RWPE2 (cell line): ENCODE results near the gene AMMECR1L.

Experiments used
- ATAC-seq: fragments of 200-7000 bp; cut with Tn5 transposase; 3 replicates; pipeline ENCODE4 v1.9.1; 2021; ENCODE audit warnings: low read depth
- DNase-seq: peaks from one replicate; pipeline ENCODE4 v3.0.0-alpha.2; 2020; ENCODE audit warnings: low spot score
- H3K27ac ChIP-seq: fragments of 450-650 bp; 2 replicates; pipeline ENCODE4 v1.5.1; 2017; ENCODE audit warnings: mild to moderate bottlenecking; ENCODE audit not compliant: poor library complexity, severe bottlenecking
- H3K27me3 ChIP-seq: fragments of 250-450 bp; sonication (Bioruptor Pico); 2 replicates; pipeline ENCODE4 v1.5.1; 2021; ENCODE audit warnings: mild to moderate bottlenecking, moderate library complexity; ENCODE audit not compliant: insufficient read depth, poor library complexity, severe bottlenecking
- H3K36me3 ChIP-seq: fragments of 250-450 bp; sonication (Bioruptor Pico); 2 replicates; pipeline ENCODE4 v1.5.1; 2020; ENCODE audit warnings: low read depth, mild to moderate bottlenecking, moderate library complexity
- H3K4me1 ChIP-seq: fragments of 250-450 bp; sonication (Bioruptor Pico); 2 replicates; pipeline ENCODE4 v1.5.1; 2021; ENCODE audit warnings: mild to moderate bottlenecking, moderate library complexity; ENCODE audit not compliant: insufficient read depth, poor library complexity, severe bottlenecking
- H3K4me3 ChIP-seq: fragments of 250-450 bp; sonication (Bioruptor Pico); 2 replicates; pipeline ENCODE4 v1.5.1; 2021; ENCODE audit warnings: mild to moderate bottlenecking, moderate library complexity; ENCODE audit not compliant: severe bottlenecking
- H3K9me3 ChIP-seq: fragments of 250-450 bp; sonication (Bioruptor Pico); 2 replicates; pipeline ENCODE4 v1.5.1; 2021; ENCODE audit warnings: mild to moderate bottlenecking, moderate library complexity; ENCODE audit not compliant: severe bottlenecking
- TF ChIP-seq, protein P1 (sequence below): fragments of 450-650 bp; IDR thresholded peaks from one replicate; pipeline ENCODE4 v1.5.1; 2017; ENCODE audit warnings: mild to moderate bottlenecking, moderate library complexity; ENCODE audit not compliant: poor library complexity, severe bottlenecking

Gene AMMECR1L

DNA sequence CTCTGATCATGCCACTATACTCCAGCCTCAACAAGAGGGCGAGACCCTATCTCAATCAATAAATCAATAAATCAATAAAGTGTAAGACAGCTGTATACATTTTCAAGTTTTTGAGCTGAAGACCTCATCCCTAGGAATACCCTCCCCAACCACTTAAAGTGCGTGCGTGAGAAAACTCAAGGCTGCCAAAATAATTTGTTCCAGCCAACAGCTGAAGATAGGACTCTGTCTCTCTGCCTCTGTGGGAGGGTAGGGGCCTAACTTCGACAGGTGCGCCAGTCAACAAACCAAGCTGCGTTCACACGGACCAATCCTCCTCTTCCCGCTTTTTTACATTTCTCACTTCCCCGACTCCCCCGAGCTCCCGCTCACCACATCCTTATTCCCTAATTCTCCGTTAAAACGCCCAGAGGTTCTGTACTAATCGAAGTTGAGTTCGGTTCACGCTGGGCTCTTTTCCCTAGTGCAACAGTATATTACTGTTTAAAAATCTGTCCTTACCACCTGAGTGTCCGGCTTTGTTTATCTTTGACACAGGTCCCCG lies 28.4 kb downstream of the AMMECR1L start:
- Histone ChIP-seq H3K9me3 (no peaks in the 10 kb centered on the region), H3K27me3 (no peaks in the 10 kb centered on the region), H3K27ac (peak overlapping the region; percentile 36), H3K4me3 (peak overlapping the region; percentile 95), H3K4me1 (peaks cover 10% of the 10 kb centered on the region), H3K36me3 (peaks cover 12% of the 10 kb centered on the region)
- ATAC-seq: peak; percentile 15; the same call in 2 of the 3 replicates
- TF ChIP-seq, protein P1, sequence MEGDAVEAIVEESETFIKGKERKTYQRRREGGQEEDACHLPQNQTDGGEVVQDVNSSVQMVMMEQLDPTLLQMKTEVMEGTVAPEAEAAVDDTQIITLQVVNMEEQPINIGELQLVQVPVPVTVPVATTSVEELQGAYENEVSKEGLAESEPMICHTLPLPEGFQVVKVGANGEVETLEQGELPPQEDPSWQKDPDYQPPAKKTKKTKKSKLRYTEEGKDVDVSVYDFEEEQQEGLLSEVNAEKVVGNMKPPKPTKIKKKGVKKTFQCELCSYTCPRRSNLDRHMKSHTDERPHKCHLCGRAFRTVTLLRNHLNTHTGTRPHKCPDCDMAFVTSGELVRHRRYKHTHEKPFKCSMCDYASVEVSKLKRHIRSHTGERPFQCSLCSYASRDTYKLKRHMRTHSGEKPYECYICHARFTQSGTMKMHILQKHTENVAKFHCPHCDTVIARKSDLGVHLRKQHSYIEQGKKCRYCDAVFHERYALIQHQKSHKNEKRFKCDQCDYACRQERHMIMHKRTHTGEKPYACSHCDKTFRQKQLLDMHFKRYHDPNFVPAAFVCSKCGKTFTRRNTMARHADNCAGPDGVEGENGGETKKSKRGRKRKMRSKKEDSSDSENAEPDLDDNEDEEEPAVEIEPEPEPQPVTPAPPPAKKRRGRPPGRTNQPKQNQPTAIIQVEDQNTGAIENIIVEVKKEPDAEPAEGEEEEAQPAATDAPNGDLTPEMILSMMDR: no peak
- DNase-seq: no peak

DNA sequence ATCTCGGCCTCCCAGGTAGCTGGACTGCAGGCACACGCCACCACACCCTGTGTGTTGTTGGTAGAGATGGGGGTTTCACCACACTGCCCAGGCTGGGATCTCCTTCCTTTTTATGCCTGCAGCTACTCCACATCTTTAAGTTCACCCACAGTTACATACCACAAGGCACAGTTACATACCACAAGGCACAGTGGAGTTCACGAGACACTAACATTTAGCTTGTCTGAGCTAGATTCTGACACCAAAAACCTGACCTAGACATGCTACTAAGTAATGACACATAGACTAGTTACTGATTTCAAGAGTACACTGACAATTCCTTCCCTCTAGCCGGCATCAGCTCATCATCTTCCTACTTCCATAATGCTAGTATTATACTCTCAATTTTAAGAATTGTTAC lies 32.1 kb downstream of the AMMECR1L start:
- Histone ChIP-seq H3K36me3 (peaks cover 49% of the 10 kb centered on the region), H3K4me1 (peaks cover 5% of the 10 kb centered on the region), H3K27me3 (no peaks in the 10 kb centered on the region), H3K9me3 (no peaks in the 10 kb centered on the region), H3K27ac (no peak overlapping the region), H3K4me3 (no peak overlapping the region)
- ATAC-seq (no peak), DNase-seq (no peak)
- TF ChIP-seq, protein P1: no peak

DNA sequence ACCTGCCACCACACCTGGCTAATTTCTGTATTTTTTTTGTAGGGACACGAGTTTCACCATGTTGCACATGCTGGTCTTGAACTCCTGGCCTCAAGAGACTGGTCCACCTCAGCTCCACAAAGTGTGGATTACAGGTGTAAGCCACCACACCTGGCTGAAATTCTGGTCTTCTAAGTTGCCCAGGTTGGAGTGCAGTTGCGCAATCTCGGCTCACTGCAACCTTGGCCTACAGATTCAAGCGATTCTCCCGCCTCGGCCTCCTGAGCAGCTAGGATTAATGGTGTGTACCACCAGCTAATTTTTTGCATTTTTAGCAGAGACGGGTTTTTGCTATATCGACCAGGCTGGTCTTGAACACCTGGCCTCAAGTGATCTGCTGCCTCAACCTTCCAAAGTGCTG lies 33.4 kb downstream of the AMMECR1L start:
- Histone ChIP-seq H3K4me1 (peaks cover 5% of the 10 kb centered on the region), H3K27ac (no peak overlapping the region), H3K27me3 (no peaks in the 10 kb centered on the region), H3K36me3 (peaks cover 57% of the 10 kb centered on the region), H3K9me3 (no peaks in the 10 kb centered on the region), H3K4me3 (no peak overlapping the region)
- TF ChIP-seq, protein P1: no peak
- no peak for DNase-seq
- ATAC-seq: no peak

DNA sequence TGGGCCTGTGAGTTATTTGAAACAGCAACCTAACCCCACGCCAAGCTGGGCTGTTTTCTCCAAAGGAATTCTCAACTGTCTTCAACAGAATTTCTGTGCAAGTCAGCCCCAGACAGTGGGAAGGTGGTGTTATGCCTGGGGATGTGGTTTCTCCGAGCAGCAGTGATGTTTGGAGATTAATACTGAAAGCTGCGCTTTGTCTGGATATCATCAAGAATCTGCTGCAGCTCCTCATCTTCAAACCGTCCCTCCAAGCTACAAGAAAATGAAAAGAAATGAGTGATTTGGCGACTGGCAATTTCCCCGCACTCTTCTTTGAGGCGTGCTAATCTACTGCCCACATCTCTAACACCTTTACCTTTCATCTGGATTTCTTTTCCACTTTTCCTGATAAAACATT lies 37.8 kb downstream of the AMMECR1L start:
- Histone ChIP-seq H3K9me3 (no peaks in the 10 kb centered on the region), H3K27me3 (no peaks in the 10 kb centered on the region), H3K4me3 (no peak overlapping the region), H3K4me1 (no peaks in the 10 kb centered on the region), H3K27ac (no peak overlapping the region), H3K36me3 (peaks cover 71% of the 10 kb centered on the region)
- DNase-seq (no peak), ATAC-seq (no peak)
- TF ChIP-seq, protein P1: no peak

DNA sequence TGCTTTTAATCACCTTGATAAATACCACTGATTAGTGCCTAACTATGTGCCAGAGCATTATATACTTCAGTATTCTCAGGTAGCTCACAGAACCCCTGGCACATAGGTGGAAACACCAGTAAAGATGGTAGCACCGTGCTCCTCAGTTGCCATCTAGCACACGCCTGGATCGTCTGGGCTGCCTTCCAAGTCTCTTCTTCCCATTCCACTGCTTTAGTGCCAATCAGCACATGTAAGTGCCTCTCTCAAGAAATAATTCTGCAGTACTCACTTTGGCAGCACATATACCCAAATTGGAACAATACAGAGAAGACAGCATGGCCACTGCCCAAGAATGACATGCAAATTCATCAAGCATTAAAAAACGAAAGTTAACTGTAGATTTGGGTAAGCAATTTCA lies 40.8 kb downstream of the AMMECR1L start:
- Histone ChIP-seq H3K4me1 (no peaks in the 10 kb centered on the region), H3K36me3 (peaks cover 41% of the 10 kb centered on the region), H3K4me3 (no peak overlapping the region), H3K27ac (no peak overlapping the region), H3K27me3 (no peaks in the 10 kb centered on the region), H3K9me3 (no peaks in the 10 kb centered on the region)
- DNase-seq (no peak), ATAC-seq (no peak)
- TF ChIP-seq, protein P1: no peak
